WTC11 (cell line): ENCODE data around the gene GPR39. TPM values are rescaled to one million over a fixed set of nuclear protein-coding genes. Genes with fewer than 3 reads are reported as not detected.

ENCODE experiments used
- ATAC-seq: fragments of 200-7000 bp; cut with Tn5 transposase; 2 replicates; pipeline ENCODE4 v1.10.0; 2021; ENCODE audit warnings: mild to moderate bottlenecking, moderate library complexity
- CTCF ChIA-PET: fragments of 300-600 bp; sonication (Branson Sonifier 250); formaldehyde crosslinking; loops from one replicate; lab custom pipeline; 2021; ENCODE audit warnings: antibody characterized with exemption; lab: Charles Lee
- POLR2A ChIA-PET: fragments of 350-600 bp; sonication (Branson Sonifier 250); formaldehyde crosslinking; loops from one replicate; lab custom pipeline; 2021; ENCODE audit warnings: antibody characterized with exemption; lab: Charles Lee
- DNase-seq: peaks from one replicate; pipeline ENCODE4 v3.0.0; 2021; ENCODE audit warnings: low spot score
- H3K27ac Mint-ChIP-seq: 2 replicates; pipeline ENCODE4 v1.8.0; 2021; ENCODE audit warnings: mixed read lengths
- H3K27me3 Mint-ChIP-seq: 2 replicates; pipeline ENCODE4 v1.8.0; 2021; ENCODE audit warnings: low read depth, mild to moderate bottlenecking, moderate library complexity, mixed read lengths
- H3K36me3 Mint-ChIP-seq: 2 replicates; pipeline ENCODE4 v1.8.0; 2021; ENCODE audit warnings: mixed read lengths
- H3K4me1 Mint-ChIP-seq: 2 replicates; pipeline ENCODE4 v1.8.0; 2022; ENCODE audit warnings: mixed read lengths
- H3K4me3 Mint-ChIP-seq: 2 replicates; pipeline ENCODE4 v1.8.0; 2021; ENCODE audit warnings: mild to moderate bottlenecking, moderate library complexity, mixed read lengths
- H3K9me3 Mint-ChIP-seq: 2 replicates; pipeline ENCODE4 v1.8.0; 2021; ENCODE audit warnings: mixed read lengths
- ATF3 ChIP-seq: sonication (generic); formaldehyde crosslinking; conservative IDR thresholded peaks from 2 replicates; pipeline ENCODE4 v1.8.1; 2022; ENCODE audit warnings: mild to moderate bottlenecking, missing genetic modification reagents
- ESRRA ChIP-seq: sonication (generic); formaldehyde crosslinking; IDR thresholded peaks from 2 replicates; pipeline ENCODE4 v1.8.1; 2022; ENCODE audit warnings: mild to moderate bottlenecking, missing genetic modification reagents, borderline replicate concordance
- ETV6 ChIP-seq: sonication (generic); formaldehyde crosslinking; IDR thresholded peaks from 2 replicates; pipeline ENCODE4 v1.8.1; 2022; ENCODE audit warnings: mild to moderate bottlenecking, missing genetic modification reagents
- FOXP1 ChIP-seq: sonication (generic); formaldehyde crosslinking; IDR thresholded peaks from 2 replicates; pipeline ENCODE4 v1.8.0; 2022; ENCODE audit warnings: missing genetic modification reagents, mild to moderate bottlenecking, moderate library complexity, borderline replicate concordance
- IRF2 ChIP-seq: sonication (generic); formaldehyde crosslinking; IDR thresholded peaks from 2 replicates; pipeline ENCODE4 v1.8.0; 2022; ENCODE audit warnings: low read depth, missing genetic modification reagents, borderline replicate concordance
- KAT7 ChIP-seq: sonication (generic); formaldehyde crosslinking; IDR thresholded peaks from 2 replicates; pipeline ENCODE4 v1.8.1; 2023; ENCODE audit warnings: missing genetic modification reagents, mild to moderate bottlenecking, borderline replicate concordance
- MXD4 ChIP-seq: fragments of 250-450 bp; sonication (Bioruptor Pico); IDR thresholded peaks from 2 replicates; pipeline ENCODE4 v1.8.0; 2021; ENCODE audit warnings: mild to moderate bottlenecking, moderate library complexity, borderline replicate concordance
- NR3C1 ChIP-seq: sonication (generic); formaldehyde crosslinking; conservative IDR thresholded peaks from 2 replicates; pipeline ENCODE4 v1.8.1; 2023; ENCODE audit warnings: low read depth, mild to moderate bottlenecking, missing genetic modification reagents
- OVOL2 ChIP-seq: fragments of 250-450 bp; sonication (Bioruptor Pico); IDR thresholded peaks from 2 replicates; pipeline ENCODE4 v1.9.0; 2021; ENCODE audit warnings: mild to moderate bottlenecking, borderline replicate concordance
- PRRX2 ChIP-seq: fragments of 250-450 bp; sonication (Bioruptor Pico); IDR thresholded peaks from 2 replicates; pipeline ENCODE4 v1.8.0; 2021; ENCODE audit warnings: mild to moderate bottlenecking
- TP53 ChIP-seq: sonication (generic); formaldehyde crosslinking; IDR thresholded peaks from 2 replicates; pipeline ENCODE4 v1.8.1; 2023; ENCODE audit warnings: mild to moderate bottlenecking, missing genetic modification reagents
- ZNF121 ChIP-seq: sonication (generic); formaldehyde crosslinking; IDR thresholded peaks from 2 replicates; pipeline ENCODE4 v1.8.0; 2023; ENCODE audit warnings: missing genetic modification reagents
- ZNF219 ChIP-seq: sonication (generic); formaldehyde crosslinking; IDR thresholded peaks from 2 replicates; pipeline ENCODE4 v1.8.0; 2023; ENCODE audit warnings: missing genetic modification reagents, mild to moderate bottlenecking, borderline replicate concordance
- ZNF263 ChIP-seq: sonication (generic); formaldehyde crosslinking; IDR thresholded peaks from 2 replicates; pipeline ENCODE4 v1.8.1; 2022; ENCODE audit warnings: low read depth, mild to moderate bottlenecking, moderate library complexity, missing genetic modification reagents
- ZNF396 ChIP-seq: fragments of 250-450 bp; sonication (Bioruptor Pico); IDR thresholded peaks from 2 replicates; pipeline ENCODE4 v1.8.0; 2021; ENCODE audit warnings: mild to moderate bottlenecking, moderate library complexity, borderline replicate concordance
- ZNF425 ChIP-seq: fragments of 250-450 bp; sonication (Bioruptor Pico); conservative IDR thresholded peaks from 2 replicates; pipeline ENCODE4 v1.9.0; 2021; ENCODE audit warnings: mild to moderate bottlenecking
- ZNF512 ChIP-seq: sonication (generic); formaldehyde crosslinking; IDR thresholded peaks from 2 replicates; pipeline ENCODE4 v1.8.1; 2022; ENCODE audit warnings: missing genetic modification reagents, borderline replicate concordance
- ZNF671 ChIP-seq: fragments of 250-450 bp; sonication (Bioruptor Pico); IDR thresholded peaks from 2 replicates; pipeline ENCODE4 v1.8.0; 2021; ENCODE audit warnings: mild to moderate bottlenecking
- total RNA-seq: library from RNA; stranded (reverse); gene quantifications from 3 replicates; pipeline ENCODE4 v1.2.3, GENCODE V29; 2021
- TF ChIP-seq, protein P1 (sequence below): sonication (generic); formaldehyde crosslinking; IDR thresholded peaks from 2 replicates; pipeline ENCODE4 v1.8.1; 2023; ENCODE audit warnings: mild to moderate bottlenecking, moderate library complexity, missing genetic modification reagents
- TF ChIP-seq, protein P2 (sequence below): sonication (generic); formaldehyde crosslinking; IDR thresholded peaks from 2 replicates; pipeline ENCODE4 v1.8.1; 2023; ENCODE audit warnings: mild to moderate bottlenecking, missing genetic modification reagents
- TF ChIP-seq, protein P3 (sequence below): sonication (generic); formaldehyde crosslinking; conservative IDR thresholded peaks from 2 replicates; pipeline ENCODE4 v1.8.1; 2023; ENCODE audit warnings: mild to moderate bottlenecking, low read depth, missing genetic modification reagents, moderate library complexity
- TF ChIP-seq, protein P4 (sequence below): sonication (generic); formaldehyde crosslinking; IDR thresholded peaks from 2 replicates; pipeline ENCODE4 v1.8.1; 2022; ENCODE audit warnings: mild to moderate bottlenecking, missing genetic modification reagents, moderate library complexity, borderline replicate concordance
- TF ChIP-seq, protein P5 (sequence below): sonication (generic); formaldehyde crosslinking; IDR thresholded peaks from 2 replicates; pipeline ENCODE4 v1.8.1; 2022; ENCODE audit warnings: low read depth, missing genetic modification reagents, borderline replicate concordance

GPR39 gene
- total RNA-seq, 1 experiment from 2014 or later, result 0.74 TPM

GRCh38 chr2:132680544-132680943 is 263.9 kb downstream of the GPR39 start:
- Mint-ChIP-seq H3K27me3 (peaks cover 46% of the 10 kb centered on the region), H3K4me3 (no peak overlapping the region), H3K36me3 (no peaks in the 10 kb centered on the region), H3K27ac (no peak overlapping the region)
- ATAC-seq, result no peak
- CTCF ChIA-PET, result no interaction called here
- TF ChIP-seq TP53 (CRISPR knock-in tag) (no peak), FOXP1 (no peak), ZNF219 (CRISPR knock-in tag) (no peak), MXD4 (CRISPR knock-in tag) (no peak), KAT7 (CRISPR knock-in tag) (no peak), ZNF512 (CRISPR knock-in tag) (no peak), ZNF396 (CRISPR knock-in tag) (no peak), ZNF671 (no peak), ZNF263 (CRISPR knock-in tag) (no peak), OVOL2 (CRISPR knock-in tag) (no peak), IRF2 (CRISPR knock-in tag) (no peak), PRRX2 (CRISPR knock-in tag) (no peak), ZNF121 (CRISPR knock-in tag) (no peak)
- TF ChIP-seq, protein P1, sequence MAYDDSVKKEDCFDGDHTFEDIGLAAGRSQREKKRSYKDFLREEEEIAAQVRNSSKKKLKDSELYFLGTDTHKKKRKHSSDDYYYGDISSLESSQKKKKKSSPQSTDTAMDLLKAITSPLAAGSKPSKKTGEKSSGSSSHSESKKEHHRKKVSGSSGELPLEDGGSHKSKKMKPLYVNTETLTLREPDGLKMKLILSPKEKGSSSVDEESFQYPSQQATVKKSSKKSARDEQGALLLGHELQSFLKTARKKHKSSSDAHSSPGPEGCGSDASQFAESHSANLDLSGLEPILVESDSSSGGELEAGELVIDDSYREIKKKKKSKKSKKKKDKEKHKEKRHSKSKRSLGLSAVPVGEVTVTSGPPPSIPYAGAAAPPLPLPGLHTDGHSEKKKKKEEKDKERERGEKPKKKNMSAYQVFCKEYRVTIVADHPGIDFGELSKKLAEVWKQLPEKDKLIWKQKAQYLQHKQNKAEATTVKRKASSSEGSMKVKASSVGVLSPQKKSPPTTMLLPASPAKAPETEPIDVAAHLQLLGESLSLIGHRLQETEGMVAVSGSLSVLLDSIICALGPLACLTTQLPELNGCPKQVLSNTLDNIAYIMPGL (CRISPR knock-in tag), result no peak
- TF ChIP-seq, protein P2, sequence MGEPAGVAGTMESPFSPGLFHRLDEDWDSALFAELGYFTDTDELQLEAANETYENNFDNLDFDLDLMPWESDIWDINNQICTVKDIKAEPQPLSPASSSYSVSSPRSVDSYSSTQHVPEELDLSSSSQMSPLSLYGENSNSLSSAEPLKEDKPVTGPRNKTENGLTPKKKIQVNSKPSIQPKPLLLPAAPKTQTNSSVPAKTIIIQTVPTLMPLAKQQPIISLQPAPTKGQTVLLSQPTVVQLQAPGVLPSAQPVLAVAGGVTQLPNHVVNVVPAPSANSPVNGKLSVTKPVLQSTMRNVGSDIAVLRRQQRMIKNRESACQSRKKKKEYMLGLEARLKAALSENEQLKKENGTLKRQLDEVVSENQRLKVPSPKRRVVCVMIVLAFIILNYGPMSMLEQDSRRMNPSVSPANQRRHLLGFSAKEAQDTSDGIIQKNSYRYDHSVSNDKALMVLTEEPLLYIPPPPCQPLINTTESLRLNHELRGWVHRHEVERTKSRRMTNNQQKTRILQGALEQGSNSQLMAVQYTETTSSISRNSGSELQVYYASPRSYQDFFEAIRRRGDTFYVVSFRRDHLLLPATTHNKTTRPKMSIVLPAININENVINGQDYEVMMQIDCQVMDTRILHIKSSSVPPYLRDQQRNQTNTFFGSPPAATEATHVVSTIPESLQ (CRISPR knock-in tag), result no peak
- TF ChIP-seq, protein P3, sequence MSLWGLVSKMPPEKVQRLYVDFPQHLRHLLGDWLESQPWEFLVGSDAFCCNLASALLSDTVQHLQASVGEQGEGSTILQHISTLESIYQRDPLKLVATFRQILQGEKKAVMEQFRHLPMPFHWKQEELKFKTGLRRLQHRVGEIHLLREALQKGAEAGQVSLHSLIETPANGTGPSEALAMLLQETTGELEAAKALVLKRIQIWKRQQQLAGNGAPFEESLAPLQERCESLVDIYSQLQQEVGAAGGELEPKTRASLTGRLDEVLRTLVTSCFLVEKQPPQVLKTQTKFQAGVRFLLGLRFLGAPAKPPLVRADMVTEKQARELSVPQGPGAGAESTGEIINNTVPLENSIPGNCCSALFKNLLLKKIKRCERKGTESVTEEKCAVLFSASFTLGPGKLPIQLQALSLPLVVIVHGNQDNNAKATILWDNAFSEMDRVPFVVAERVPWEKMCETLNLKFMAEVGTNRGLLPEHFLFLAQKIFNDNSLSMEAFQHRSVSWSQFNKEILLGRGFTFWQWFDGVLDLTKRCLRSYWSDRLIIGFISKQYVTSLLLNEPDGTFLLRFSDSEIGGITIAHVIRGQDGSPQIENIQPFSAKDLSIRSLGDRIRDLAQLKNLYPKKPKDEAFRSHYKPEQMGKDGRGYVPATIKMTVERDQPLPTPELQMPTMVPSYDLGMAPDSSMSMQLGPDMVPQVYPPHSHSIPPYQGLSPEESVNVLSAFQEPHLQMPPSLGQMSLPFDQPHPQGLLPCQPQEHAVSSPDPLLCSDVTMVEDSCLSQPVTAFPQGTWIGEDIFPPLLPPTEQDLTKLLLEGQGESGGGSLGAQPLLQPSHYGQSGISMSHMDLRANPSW (CRISPR knock-in tag), result no peak
- TF ChIP-seq, all 79 proteins: peak for 0
- H3K9me3 Mint-ChIP-seq, result no peaks in the 10 kb centered on the region
- no peak for DNase-seq
- H3K4me1 Mint-ChIP-seq, result no peaks in the 10 kb centered on the region
- POLR2A ChIA-PET, result no interaction called here

GRCh38 chr2:132681766-132682165 is 265.2 kb downstream of the GPR39 start:
- ChIA-PET POLR2A (no interaction called here), CTCF (no interaction called here)
- TF ChIP-seq ATF3 (CRISPR knock-in tag) (no peak), ESRRA (CRISPR knock-in tag) (no peak), ZNF425 (CRISPR knock-in tag) (no peak), ETV6 (CRISPR knock-in tag) (no peak), NR3C1 (no peak)
- TF ChIP-seq, protein P4, sequence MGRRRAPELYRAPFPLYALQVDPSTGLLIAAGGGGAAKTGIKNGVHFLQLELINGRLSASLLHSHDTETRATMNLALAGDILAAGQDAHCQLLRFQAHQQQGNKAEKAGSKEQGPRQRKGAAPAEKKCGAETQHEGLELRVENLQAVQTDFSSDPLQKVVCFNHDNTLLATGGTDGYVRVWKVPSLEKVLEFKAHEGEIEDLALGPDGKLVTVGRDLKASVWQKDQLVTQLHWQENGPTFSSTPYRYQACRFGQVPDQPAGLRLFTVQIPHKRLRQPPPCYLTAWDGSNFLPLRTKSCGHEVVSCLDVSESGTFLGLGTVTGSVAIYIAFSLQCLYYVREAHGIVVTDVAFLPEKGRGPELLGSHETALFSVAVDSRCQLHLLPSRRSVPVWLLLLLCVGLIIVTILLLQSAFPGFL, result no peak
- TF ChIP-seq, protein P5, sequence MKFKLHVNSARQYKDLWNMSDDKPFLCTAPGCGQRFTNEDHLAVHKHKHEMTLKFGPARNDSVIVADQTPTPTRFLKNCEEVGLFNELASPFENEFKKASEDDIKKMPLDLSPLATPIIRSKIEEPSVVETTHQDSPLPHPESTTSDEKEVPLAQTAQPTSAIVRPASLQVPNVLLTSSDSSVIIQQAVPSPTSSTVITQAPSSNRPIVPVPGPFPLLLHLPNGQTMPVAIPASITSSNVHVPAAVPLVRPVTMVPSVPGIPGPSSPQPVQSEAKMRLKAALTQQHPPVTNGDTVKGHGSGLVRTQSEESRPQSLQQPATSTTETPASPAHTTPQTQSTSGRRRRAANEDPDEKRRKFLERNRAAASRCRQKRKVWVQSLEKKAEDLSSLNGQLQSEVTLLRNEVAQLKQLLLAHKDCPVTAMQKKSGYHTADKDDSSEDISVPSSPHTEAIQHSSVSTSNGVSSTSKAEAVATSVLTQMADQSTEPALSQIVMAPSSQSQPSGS (CRISPR knock-in tag), result no peak

More at GRCh38 chr2:132681766-132682165, 265.2 kb downstream of the GPR39 start:
- DNase-seq (no peak), ATAC-seq (no peak)
- Mint-ChIP-seq H3K27me3 (peaks cover 36% of the 10 kb centered on the region), H3K36me3 (no peaks in the 10 kb centered on the region), H3K4me1 (no peaks in the 10 kb centered on the region), H3K9me3 (no peaks in the 10 kb centered on the region), H3K4me3 (no peak overlapping the region), H3K27ac (no peak overlapping the region)
